Neural progenitor cell (in vitro differentiated cells): ENCODE results near the gene GSTK1. TPM values are rescaled to one million over a fixed set of nuclear protein-coding genes. Genes with fewer than 3 reads are reported as not detected.

Experiments
- DNase-seq: peaks from one replicate; pipeline ENCODE4 v3.0.0-alpha.2; 2016; ENCODE audit warnings: low spot score
- H2AFZ ChIP-seq: fragments of 200-600 bp; sonication (generic); replicated peaks from 2 replicates; pipeline ENCODE4 v1.6.1; 2016; ENCODE audit warnings: antibody characterized with exemption
- H3F3A ChIP-seq: fragments of 200-600 bp; sonication (generic); 2 replicates; pipeline ENCODE4 v1.6.1; 2016; ENCODE audit warnings: antibody characterized with exemption, low read depth
- H3K27ac ChIP-seq: fragments of 200-600 bp; sonication (generic); 2 replicates; pipeline ENCODE4 v1.5.1; 2016; ENCODE audit warnings: mild to moderate bottlenecking
- H3K27me3 ChIP-seq: fragments of 200-600 bp; sonication (generic); 2 replicates; pipeline ENCODE4 v1.6.1; 2016; ENCODE audit warnings: mild to moderate bottlenecking, moderate library complexity
- H3K36me3 ChIP-seq: fragments of 200-600 bp; sonication (generic); 2 replicates; pipeline ENCODE4 v1.5.1; 2016
- H3K4me1 ChIP-seq: fragments of 200-600 bp; sonication (generic); 2 replicates; pipeline ENCODE4 v1.6.1; 2016; ENCODE audit warnings: mixed run types
- H3K4me2 ChIP-seq: fragments of 200-600 bp; sonication (generic); 2 replicates; pipeline ENCODE4 v1.6.1; 2016
- H3K4me3 ChIP-seq: fragments of 200-600 bp; sonication (generic); 2 replicates; pipeline ENCODE4 v1.5.1; 2016
- H3K79me2 ChIP-seq: fragments of 200-600 bp; sonication (generic); 2 replicates; pipeline ENCODE4 v1.6.1; 2016; ENCODE audit warnings: low read depth
- H3K9ac ChIP-seq: fragments of 200-600 bp; sonication (generic); 2 replicates; pipeline ENCODE4 v1.6.1; 2016
- H3K9me3 ChIP-seq: fragments of 200-600 bp; sonication (generic); 2 replicates; pipeline ENCODE4 v1.5.1; 2016; ENCODE audit warnings: low read depth
- H4K20me1 ChIP-seq: fragments of 200-600 bp; sonication (generic); 2 replicates; pipeline ENCODE4 v1.6.1; 2016; ENCODE audit warnings: low read depth
- H3K27ac Mint-ChIP-seq: 3 replicates; pipeline ENCODE4 v1.8.0; 2021; ENCODE audit warnings: mixed read lengths
- H3K27me3 Mint-ChIP-seq: 2 replicates; pipeline ENCODE4 v1.8.0; 2022; ENCODE audit warnings: low read depth, mild to moderate bottlenecking, inconsistent platforms, moderate library complexity, mixed read lengths; ENCODE audit not compliant: insufficient read depth
- H3K36me3 Mint-ChIP-seq: 3 replicates; pipeline ENCODE4 v1.8.0; 2021; ENCODE audit warnings: mixed read lengths
- H3K4me1 Mint-ChIP-seq: 3 replicates; pipeline ENCODE4 v1.8.0; 2021; ENCODE audit warnings: mixed read lengths
- H3K4me3 Mint-ChIP-seq: 3 replicates; pipeline ENCODE4 v1.8.0; 2021; ENCODE audit warnings: mild to moderate bottlenecking, moderate library complexity, mixed read lengths
- H3K9me3 Mint-ChIP-seq: 3 replicates; pipeline ENCODE4 v1.8.0; 2020; ENCODE audit warnings: mixed read lengths
- CTCF ChIP-seq: fragments of 200-600 bp; sonication (generic); IDR thresholded peaks from 2 replicates; pipeline ENCODE4 v1.5.1; 2017; ENCODE audit warnings: antibody characterized with exemption, mild to moderate bottlenecking
- EZH2 ChIP-seq: fragments of 200-600 bp; sonication (generic); IDR thresholded peaks from 2 replicates; pipeline ENCODE4 v1.6.1; 2017; ENCODE audit warnings: antibody characterized with exemption, mild to moderate bottlenecking, moderate library complexity
- EZH2phosphoT487 ChIP-seq: fragments of 200-600 bp; sonication (generic); IDR thresholded peaks from 2 replicates; pipeline ENCODE4 v1.6.1; 2017; ENCODE audit warnings: antibody characterized with exemption
- total RNA-seq: library from RNA; depleted of rRNA; stranded (reverse); fragments of >200 nt; gene quantifications from 2 replicates; pipeline ENCODE4 v1.2.3, GENCODE V29; 2015; ENCODE audit warnings: low replicate concordance

Gene GSTK1
- total RNA-seq, 1 donor from 2014 or later: 45.3 TPM

GRCh38 chr7:143250822-143251221 is 12.4 kb upstream of the GSTK1 start:
- Histone ChIP-seq H3K27ac (no peak overlapping the region), H3K4me2 (no peak overlapping the region), H2AFZ (no peak overlapping the region), H3K36me3 (no peaks in the 10 kb centered on the region), H3K27me3 (peaks cover 14% of the 10 kb centered on the region), H3F3A (no peaks in the 10 kb centered on the region), H3K9me3 (no peaks in the 10 kb centered on the region), H3K4me1 (no peaks in the 10 kb centered on the region), H4K20me1 (no peaks in the 10 kb centered on the region), H3K4me3 (no peak overlapping the region), H3K9ac (no peak overlapping the region), H3K79me2 (no peaks in the 10 kb centered on the region)
- Mint-ChIP-seq H3K27ac (no peak overlapping the region), H3K36me3 (no peaks in the 10 kb centered on the region), H3K4me1 (no peaks in the 10 kb centered on the region), H3K4me3 (no peak overlapping the region), H3K27me3 (no peaks in the 10 kb centered on the region), H3K9me3 (peaks cover 16% of the 10 kb centered on the region)
- DNase-seq: no peak
- TF ChIP-seq CTCF (no peak), EZH2phosphoT487 (no peak), EZH2 (no peak)

- no peaks in the 10 kb centered on the region for H3K4me1 Mint-ChIP-seq
- TF ChIP-seq EZH2 (no peak), EZH2phosphoT487 (no peak), CTCF (no peak)
- H3K27ac Mint-ChIP-seq: no peak overlapping the region
These were observed 11.2 kb upstream of the GSTK1 start for GRCh38 chr7:143252006-143252405.

GRCh38 chr7:143255564-143255963 is 7.7 kb upstream of the GSTK1 start:
- Histone ChIP-seq H3K4me3 (no peak overlapping the region), H2AFZ (no peak overlapping the region)

More at GRCh38 chr7:143252006-143252405, 11.2 kb upstream of the GSTK1 start:
- H4K20me1 ChIP-seq: no peaks in the 10 kb centered on the region
- H3K9me3 ChIP-seq: no peaks in the 10 kb centered on the region
- H3K79me2 ChIP-seq: no peaks in the 10 kb centered on the region
- no peak overlapping the region for H2AFZ ChIP-seq
- Mint-ChIP-seq H3K4me3 (no peak overlapping the region), H3K9me3 (peaks cover 16% of the 10 kb centered on the region), H3K27me3 (no peaks in the 10 kb centered on the region), H3K36me3 (no peaks in the 10 kb centered on the region)
- no peaks in the 10 kb centered on the region for H3F3A ChIP-seq
- H3K9ac ChIP-seq: no peak overlapping the region
- peaks cover 10% of the 10 kb centered on the region for H3K27me3 ChIP-seq
- H3K4me1 ChIP-seq: no peaks in the 10 kb centered on the region
- no peaks in the 10 kb centered on the region for H3K36me3 ChIP-seq
- no peak overlapping the region for H3K27ac ChIP-seq
- DNase-seq: no peak
- H3K4me3 ChIP-seq: no peak overlapping the region
- H3K4me2 ChIP-seq: no peak overlapping the region

GRCh38 chr7:143256325-143256724 is 6.9 kb upstream of the GSTK1 start:
- H3K27me3 Mint-ChIP-seq: no peaks in the 10 kb centered on the region

More at GRCh38 chr7:143255564-143255963, 7.7 kb upstream of the GSTK1 start:
- Histone ChIP-seq H3K27ac (no peak overlapping the region), H3K79me2 (no peaks in the 10 kb centered on the region), H3F3A (no peaks in the 10 kb centered on the region), H3K36me3 (no peaks in the 10 kb centered on the region), H3K4me1 (no peaks in the 10 kb centered on the region), H3K9me3 (no peaks in the 10 kb centered on the region), H3K27me3 (no peaks in the 10 kb centered on the region), H3K9ac (no peak overlapping the region), H4K20me1 (no peaks in the 10 kb centered on the region), H3K4me2 (no peak overlapping the region)
- H3K9me3 Mint-ChIP-seq: peaks cover 14% of the 10 kb centered on the region
- H3K27ac Mint-ChIP-seq: no peak overlapping the region
- H3K4me3 Mint-ChIP-seq: no peak overlapping the region
- TF ChIP-seq EZH2: no peak
- H3K36me3 Mint-ChIP-seq: no peaks in the 10 kb centered on the region
- no peaks in the 10 kb centered on the region for H3K27me3 Mint-ChIP-seq
- no peaks in the 10 kb centered on the region for H3K4me1 Mint-ChIP-seq
- DNase-seq: no peak

More at GRCh38 chr7:143256325-143256724, 6.9 kb upstream of the GSTK1 start:
- Histone ChIP-seq H3K4me2 (no peak overlapping the region), H3K4me3 (no peak overlapping the region), H2AFZ (no peak overlapping the region), H3K27ac (no peak overlapping the region), H3K4me1 (no peaks in the 10 kb centered on the region), H3K79me2 (no peaks in the 10 kb centered on the region), H3K9me3 (no peaks in the 10 kb centered on the region), H3F3A (no peaks in the 10 kb centered on the region), H3K9ac (no peak overlapping the region), H3K36me3 (no peaks in the 10 kb centered on the region), H4K20me1 (no peaks in the 10 kb centered on the region), H3K27me3 (no peaks in the 10 kb centered on the region)
- Mint-ChIP-seq H3K27ac (no peak overlapping the region), H3K36me3 (no peaks in the 10 kb centered on the region), H3K9me3 (peaks cover 14% of the 10 kb centered on the region), H3K4me1 (no peaks in the 10 kb centered on the region), H3K4me3 (no peak overlapping the region)
- DNase-seq: peak; percentile 9
- TF ChIP-seq EZH2phosphoT487 (no peak), CTCF (peak; percentile 25)
